Right lobe of liver (tissue), 6 donors: Measurements from ENCODE around the gene P2RX7. TPM values are rescaled to one million over a fixed set of nuclear protein-coding genes. Genes with fewer than 3 reads are reported as not detected.

Experiments
- ATAC-seq, 4 donors: fragments of 200-7000 bp; cut with Tn5 transposase; one replicate each; pipeline ENCODE4 v1.9.1; 2020; ENCODE audit warnings: mild to moderate bottlenecking in 4 of 4, moderate library complexity in 4 of 4
- DNase-seq, 3 donors: peaks; one replicate each; pipeline ENCODE4 v3.0.0-alpha.2; 2020
- H3K27ac ChIP-seq, 3 donors: fragments of 200-600 bp; one replicate each; pipeline ENCODE4 v1.8.0; 2022
- H3K27me3 ChIP-seq, 2 donors: fragments of 200-600 bp; one replicate each; pipeline ENCODE4 v1.8.0; 2022
- H3K36me3 ChIP-seq, 4 donors: fragments of 200-600 bp; sonication (generic) in 1 of 4; one replicate each; pipeline versions ENCODE4 v1.5.1 to v1.8.0; 2017 to 2022; ENCODE audit warnings: control low read depth in 1 of 4
- H3K4me1 ChIP-seq, 4 donors: fragments of 200-600 bp; sonication (generic) in 1 of 4; one replicate each; pipeline versions ENCODE4 v1.5.1 to v1.8.0; 2017 to 2022; ENCODE audit warnings: control low read depth in 1 of 4
- H3K4me3 ChIP-seq, 3 donors: fragments of 200-600 bp; one replicate each; pipeline ENCODE4 v1.8.0; 2022
- H3K9me3 ChIP-seq, 4 donors: fragments of 200-600 bp; sonication (generic) in 1 of 4; one replicate each; pipeline versions ENCODE4 v1.5.1 to v1.8.0; 2017 to 2022; ENCODE audit warnings: control low read depth in 1 of 4
- CTCF ChIP-seq, 4 donors: fragments of 200-600 bp in 3 of 4; fragments of 450-650 bp in 1 of 4; IDR thresholded peaks; one replicate each; pipeline versions ENCODE4 v1.5.1 to v1.8.0; 2016 to 2022; ENCODE audit warnings: antibody characterized with exemption in 4 of 4, mild to moderate bottlenecking in 2 of 4
- POLR2A ChIP-seq: fragments of 450-650 bp; IDR thresholded peaks from one replicate; pipeline ENCODE4 v1.6.1; 2017; ENCODE audit warnings: antibody characterized with exemption, mild to moderate bottlenecking
- WGBS: methylation state at CpG from one replicate; pipeline ENCODE4 v1.1.6; 2018; ENCODE audit warnings: low coverage, low lambda C conversion rate; ENCODE audit not compliant: insufficient coverage; ENCODE audit errors: missing lambda C conversion rate; 5-methylcytosine and 5-hydroxymethylcytosine counted together
- intact Hi-C, 2 donors: fragments of 100-400 bp; cut with DNase I; formaldehyde crosslinking; loops; one replicate each; pipeline versions ENCODE4 v1.11.2 to v1.14.1; 2022
- total RNA-seq, 6 experiments: library from RNA; depleted of rRNA in 2 of 6; stranded (reverse); fragments of >200 nt in 2 of 6; fragmentation: NEBNext Ultra II Directional in 3 of 6; extraction: Animal tissue kit (Norgen Biotek cat#: 25700) in 3 of 6; gene quantifications; one replicate each; pipeline versions ENCODE4 v1.1.0 to v1.2.4, GENCODE V29; 2016 to 2023
- donor health status: DM: no; HTN: yes; CAD: no.
- donor health status: DM: no; HTN: no; CAD: no.
- donor health status: DM: no; HTN: no; CAD: no.
- donor health status: DM: no; HTN: yes; CAD: no.
- donor health status: DM: no; HTN: yes; CAD: no.

P2RX7 gene
- total RNA-seq, 6 experiments from 2014 or later, result 2.5 to 11.4 (median 3.4) TPM

GRCh38 chr12:121212875-121213274, 80.2 kb downstream of the P2RX7 start:
- 85% methylated on average over 3 of the region's 5 CpGs for WGBS
- peaks cover 0 to 37% (median 19%) of the 10 kb centered on the region in 4 donors for H3K4me1 ChIP-seq
- H3K27me3 ChIP-seq, result no peaks in the 10 kb centered on the region
- TF ChIP-seq POLR2A (no peak), CTCF (IDR thresholded peaks at IDR 0.05) (no peak)
- no peak overlapping the region for H3K4me3 ChIP-seq
- no peak for DNase-seq
- no peak for ATAC-seq
- no peak overlapping the region for H3K27ac ChIP-seq
- H3K36me3 ChIP-seq, result no peaks in the 10 kb centered on the region
- intact Hi-C loops, result no loop called here
- no peaks in the 10 kb centered on the region for H3K9me3 ChIP-seq

GRCh38 chr12:121214166-121214777, 81.6 kb downstream of the P2RX7 start:
- peak in 1 of 4 donors; percentile 39 for ATAC-seq
- H3K4me1 ChIP-seq, result peaks cover 0 to 44% (median 21%) of the 10 kb centered on the region in 4 donors
- no peak overlapping the region for H3K4me3 ChIP-seq
- no peak for DNase-seq
- H3K27ac ChIP-seq, result peak overlapping the region; percentile 77 to 84 (median 79)
- H3K9me3 ChIP-seq, result no peaks in the 10 kb centered on the region
- H3K36me3 ChIP-seq, result no peaks in the 10 kb centered on the region
- no peaks in the 10 kb centered on the region for H3K27me3 ChIP-seq
- TF ChIP-seq CTCF (IDR thresholded peaks at IDR 0.05), result no peak
- TF ChIP-seq POLR2A, result no peak
- intact Hi-C loops, result no loop called here
- WGBS, result 65% methylated on average over 10 of the region's 11 CpGs

- no peaks in the 10 kb centered on the region for H3K27me3 ChIP-seq
- peaks cover 0 to 44% (median 21%) of the 10 kb centered on the region in 4 donors for H3K4me1 ChIP-seq
- no peak for DNase-seq
- TF ChIP-seq POLR2A (no peak), CTCF (IDR thresholded peaks at IDR 0.05) (no peak)
- WGBS, result 32% methylated on average over 14 of the region's 14 CpGs
- intact Hi-C loops, result no loop called here
- peak overlapping the region; percentile 77 to 84 (median 79) for H3K27ac ChIP-seq
- H3K36me3 ChIP-seq, result no peaks in the 10 kb centered on the region
- peak; percentile 69 to 81 (median 78) for ATAC-seq
- H3K4me3 ChIP-seq, result no peak overlapping the region
- H3K9me3 ChIP-seq, result no peaks in the 10 kb centered on the region
Measured at GRCh38 chr12:121214855-121215745, 82.4 kb downstream of the P2RX7 start.

GRCh38 chr12:121216102-121216501, 83.4 kb downstream of the P2RX7 start:
- Histone ChIP-seq H3K36me3 (no peaks in the 10 kb centered on the region), H3K4me3 (no peak overlapping the region), H3K27me3 (no peaks in the 10 kb centered on the region), H3K9me3 (no peaks in the 10 kb centered on the region), H3K4me1 (peaks cover 0 to 44% (median 18%) of the 10 kb centered on the region in 4 donors), H3K27ac (peak overlapping the region; percentile 77 to 84 (median 79))
- TF ChIP-seq CTCF (IDR thresholded peaks at IDR 0.05), result no peak
- TF ChIP-seq POLR2A, result no peak
- ATAC-seq (no peak), DNase-seq (no peak)
- WGBS, result 87% methylated on average over 4 of the region's 4 CpGs
- intact Hi-C loops, result no loop called here
